K562 treated with DMSO at 1 percent for 48 hours (cell line): Measurements from ENCODE around the gene ADAMTS19. TPM values are rescaled to one million over a fixed set of nuclear protein-coding genes. Genes with fewer than 3 reads are reported as not detected.

Source experiments
- total RNA-seq: library from RNA; unstranded; fragments of 300-600 nt; gene quantifications from 2 replicates; pipeline ENCODE4 v1.2.3, GENCODE V29; 2022; ENCODE audit warnings: low replicate concordance; ENCODE audit errors: extremely low read depth

The ADAMTS19 gene
- total RNA-seq = not detected in 2 replicates

GRCh38 chr5:129459777-129460671 lies at the start of gene ADAMTS19:
ADAMTS19 (plus strand) TSS chr5:129460298; CDS start chr5:129460392, 94 bp downstream.

GRCh38 chr5:129747572-129748407 lies 287.7 kb downstream of the ADAMTS19 start, which contains the start of gene MINAR2:
MINAR2 (plus strand) TSS chr5:129748094; CDS start chr5:129748191, 97 bp downstream.

